HG02571 (cell line): ENCODE measurements around the gene NUP205.

Experiments
- ATAC-seq: cut with Tn5 transposase; IDR thresholded peaks from one replicate; pipeline ENCODE4 v1.9.1; 2021; ENCODE audit warnings: mild to moderate bottlenecking, moderate library complexity; ENCODE audit not compliant: unreplicated experiment

The NUP205 gene

GRCh38 chr7:135557455-135558336, at the start of gene NUP205:
Gene NUP205, plus strand, starts transcription at chr7:135557917. Its CDS starts 28 bp downstream, at chr7:135557945.
- peak; percentile 68 for ATAC-seq

GRCh38 chr7:135508883-135509588, 48.7 kb upstream of the NUP205 start:
- ATAC-seq: no peak

- no peak for ATAC-seq
Measured at GRCh38 chr7:135509589-135509838, 48.2 kb upstream of the NUP205 start.

DNA sequence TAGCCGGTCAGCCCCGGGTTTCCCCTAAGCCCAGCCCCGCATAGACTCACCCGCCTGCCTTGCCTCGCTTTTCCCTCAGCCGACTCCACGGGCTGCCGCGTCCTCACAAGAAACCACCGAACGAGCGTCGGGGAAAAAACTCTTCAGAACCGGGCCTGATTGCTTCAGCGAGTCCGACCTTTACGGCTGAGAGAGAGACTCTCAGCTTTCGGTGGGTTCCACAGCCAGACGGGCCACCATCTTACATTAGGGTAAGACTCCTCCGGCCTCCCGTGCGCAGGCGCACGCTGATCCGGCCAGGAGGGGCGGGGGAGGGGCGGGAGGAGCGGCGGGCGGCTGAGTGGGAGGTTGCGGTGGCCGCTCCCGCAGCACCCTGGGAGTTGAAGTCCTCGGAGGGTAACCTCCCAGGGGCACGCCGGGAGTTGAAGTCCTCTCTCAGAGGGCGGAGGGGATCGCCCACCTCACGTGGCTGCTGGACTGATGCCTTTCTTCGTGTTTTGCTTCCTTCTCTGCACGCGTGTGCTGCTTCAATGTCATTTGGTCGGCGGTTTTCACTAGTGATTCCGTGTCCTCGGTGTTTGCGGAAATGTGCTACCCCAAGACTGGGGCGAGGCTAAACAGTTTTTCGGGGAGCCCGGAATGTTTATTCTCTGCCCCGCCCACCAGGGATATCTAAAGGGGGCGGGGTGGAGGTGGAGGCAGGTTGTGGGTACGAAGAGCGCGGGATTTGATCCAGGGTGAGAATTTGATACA, 47.7 kb upstream of the NUP205 start, which contains the start of gene CNOT4:
TSS of gene CNOT4 (minus strand) at position 264 of the 753 bp plus-strand sequence. CDS start 71,771 bp downstream, outside the sequence.
- ATAC-seq: peak; percentile 96

GRCh38 chr7:135510592-135511183, 47.0 kb upstream of the NUP205 start:
- ATAC-seq: no peak

- ATAC-seq: no peak
Measured at GRCh38 chr7:135512135-135512887, 45.4 kb upstream of the NUP205 start.

GRCh38 chr7:135514856-135515255, 42.9 kb upstream of the NUP205 start:
- ATAC-seq: no peak

- ATAC-seq: no peak
Measured at GRCh38 chr7:135517060-135517459, 40.7 kb upstream of the NUP205 start.

- no peak for ATAC-seq
Measured at GRCh38 chr7:135518748-135519147, 39.0 kb upstream of the NUP205 start.

GRCh38 chr7:135519233-135519688, 38.5 kb upstream of the NUP205 start:
- no peak for ATAC-seq

GRCh38 chr7:135519871-135520270, 37.8 kb upstream of the NUP205 start:
- no peak for ATAC-seq

DNA sequence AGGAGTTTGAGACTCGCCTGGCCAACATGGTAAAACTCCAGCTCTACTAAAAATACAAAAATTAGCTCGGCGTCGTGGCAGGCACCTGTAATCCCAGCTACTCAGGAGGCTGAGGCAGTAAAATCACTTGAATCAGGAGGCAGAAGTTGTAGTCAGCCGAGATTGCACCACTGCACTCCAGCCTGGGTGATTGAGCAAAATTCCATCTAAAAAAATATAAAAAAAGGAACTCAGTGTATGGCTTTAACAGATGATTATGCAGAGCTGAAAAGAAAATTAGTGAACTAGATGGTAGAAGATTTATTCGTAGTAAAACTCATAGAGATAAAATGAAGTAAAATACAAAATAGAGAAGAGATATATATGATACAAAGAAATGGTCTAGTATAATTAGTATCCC, 35.2 kb upstream of the NUP205 start:
- ATAC-seq: no peak

GRCh38 chr7:135523146-135523545, 34.6 kb upstream of the NUP205 start:
- ATAC-seq: no peak

GRCh38 chr7:135525426-135525825, 32.3 kb upstream of the NUP205 start:
- no peak for ATAC-seq

- ATAC-seq: no peak
Measured at GRCh38 chr7:135527025-135527424, 30.7 kb upstream of the NUP205 start.

GRCh38 chr7:135536150-135536549, 21.6 kb upstream of the NUP205 start:
- no peak for ATAC-seq

- no peak for ATAC-seq
Measured at GRCh38 chr7:135537453-135537852, 20.3 kb upstream of the NUP205 start.

GRCh38 chr7:135537905-135538304, 19.8 kb upstream of the NUP205 start:
- ATAC-seq: no peak

GRCh38 chr7:135538376-135538775, 19.3 kb upstream of the NUP205 start:
- ATAC-seq: no peak

GRCh38 chr7:135539629-135540028, 18.1 kb upstream of the NUP205 start:
- ATAC-seq: no peak
